ENCODE data around the gene PTTG1IP.

PTTG1IP gene

DNA sequence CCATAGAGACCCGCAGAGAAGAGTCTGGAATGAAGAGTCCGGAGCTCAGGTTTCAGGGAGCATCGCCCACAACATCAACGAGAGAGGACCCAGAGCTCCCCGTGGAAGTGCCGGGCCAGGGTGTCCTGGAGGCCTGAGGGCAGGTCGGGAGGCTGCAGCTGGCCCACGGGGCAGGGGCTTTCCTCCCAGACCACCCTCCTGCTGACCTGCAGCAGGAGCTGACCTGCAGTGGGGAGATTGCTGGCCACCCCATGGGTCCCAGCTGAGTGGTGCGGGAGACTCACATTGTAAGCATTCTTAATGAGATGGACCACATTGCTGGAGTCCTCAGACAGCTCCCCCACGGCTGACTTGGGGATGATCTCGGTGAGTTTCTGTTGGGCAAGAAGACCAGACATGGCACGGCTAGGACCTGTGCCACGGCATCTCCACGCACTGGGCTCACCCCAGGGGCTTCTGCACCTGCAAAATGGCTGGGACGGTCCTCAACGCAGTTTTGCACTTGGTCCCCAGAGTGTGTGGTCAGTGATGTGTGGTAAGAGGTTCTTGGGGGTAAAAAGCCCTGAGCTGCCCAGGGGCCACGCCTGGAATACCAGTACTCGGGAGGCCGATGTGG, 21.3 kb upstream of the PTTG1IP start:
- H3K27ac ChIP-seq, result no peak overlapping the region
- no peak for DNase-seq (ENCODE audit: low read depth, low spot score)
- no peak overlapping the region for H3K9ac ChIP-seq (ENCODE audit: insufficient read length)
- no peaks in the 10 kb centered on the region for H3K9me3 ChIP-seq (ENCODE audit: low read depth, low read length)
- no peak for TF ChIP-seq FOXP2 (optimal IDR thresholded peaks at IDR 0.05; ENCODE audit: control extremely low read depth, extremely low read length, insufficient read depth)
- TF ChIP-seq EZH2 (IDR thresholded peaks at IDR 0.05), result no peak
- no peak for TF ChIP-seq POLR2AphosphoS5 (IDR thresholded peaks at IDR 0.05; ENCODE audit: borderline replicate concordance, low read depth, low read length)
- no peak overlapping the region for H3K4me3 ChIP-seq
- H3K36me3 ChIP-seq (ENCODE audit: insufficient read depth, low read length), result no peaks in the 10 kb centered on the region

DNA sequence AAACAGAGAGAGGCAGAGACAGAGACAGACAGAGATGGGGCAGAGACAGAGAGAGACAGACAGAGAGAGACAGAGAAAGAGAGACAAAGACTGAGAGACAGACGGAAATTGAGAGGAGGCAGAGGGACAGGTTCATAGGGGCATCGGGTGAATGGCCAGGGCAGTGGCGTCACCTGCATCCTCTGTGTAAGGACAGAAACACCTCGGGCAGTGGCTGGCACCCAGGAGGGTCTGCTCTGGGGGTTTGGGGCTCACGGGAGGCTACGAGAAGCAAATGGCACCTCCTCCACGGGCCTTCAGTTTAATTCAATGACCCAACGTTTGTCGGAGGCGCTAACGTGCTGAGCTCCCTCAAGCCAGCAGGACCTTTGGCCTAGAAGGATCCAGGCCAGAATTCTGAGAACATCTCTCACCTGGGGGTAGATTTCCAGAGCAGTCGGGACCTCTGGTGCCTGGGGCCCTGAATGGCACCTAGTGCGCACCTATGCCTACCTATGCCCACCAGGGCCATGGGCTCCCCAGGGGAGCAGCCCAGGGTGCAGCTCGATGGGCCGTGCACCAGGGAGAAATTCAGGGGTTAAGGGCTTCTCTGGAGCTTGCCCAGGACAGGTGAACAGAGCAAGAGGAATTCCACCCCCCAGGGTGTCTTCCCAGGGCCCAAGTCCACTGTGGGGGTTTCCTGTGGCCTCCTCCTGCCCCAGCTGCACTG, 20.6 kb upstream of the PTTG1IP start:
- Histone ChIP-seq H3K9me3 (ENCODE audit: low read depth, low read length) (no peaks in the 10 kb centered on the region), H3K27ac (no peak overlapping the region), H3K9ac (ENCODE audit: insufficient read length) (no peak overlapping the region), H3K4me3 (no peak overlapping the region), H3K36me3 (ENCODE audit: insufficient read depth, low read length) (no peaks in the 10 kb centered on the region)
- TF ChIP-seq EZH2 (IDR thresholded peaks at IDR 0.05), result no peak
- no peak for TF ChIP-seq POLR2AphosphoS5 (IDR thresholded peaks at IDR 0.05; ENCODE audit: borderline replicate concordance, low read depth, low read length)
- no peak for TF ChIP-seq FOXP2 (optimal IDR thresholded peaks at IDR 0.05; ENCODE audit: control extremely low read depth, extremely low read length, insufficient read depth)
- DNase-seq (ENCODE audit: low read depth, low spot score), result no peak

DNA sequence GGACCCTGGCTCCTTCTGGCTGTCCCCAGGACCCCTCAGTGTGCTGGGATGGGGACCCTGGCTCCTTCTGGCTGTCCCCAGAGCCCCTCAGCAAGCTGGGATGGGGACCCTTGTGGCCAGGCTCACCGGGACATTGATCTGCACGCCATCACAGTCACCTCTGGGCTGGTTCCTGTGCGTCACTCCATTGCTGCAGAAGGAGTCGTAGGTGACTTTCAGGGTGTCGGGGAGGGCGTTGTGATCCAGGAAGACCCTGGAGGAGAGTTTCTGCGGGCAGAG, 19.7 kb upstream of the PTTG1IP start:
- Histone ChIP-seq H3K27ac (no peak overlapping the region), H3K9ac (ENCODE audit: insufficient read length) (no peak overlapping the region), H3K36me3 (ENCODE audit: insufficient read depth, low read length) (no peaks in the 10 kb centered on the region), H3K4me3 (no peak overlapping the region), H3K9me3 (ENCODE audit: low read depth, low read length) (no peaks in the 10 kb centered on the region)
- TF ChIP-seq POLR2AphosphoS5 (IDR thresholded peaks at IDR 0.05; ENCODE audit: borderline replicate concordance, low read depth, low read length) (no peak), FOXP2 (optimal IDR thresholded peaks at IDR 0.05; ENCODE audit: control extremely low read depth, extremely low read length, insufficient read depth) (no peak), EZH2 (IDR thresholded peaks at IDR 0.05) (no peak)
- no peak for DNase-seq (ENCODE audit: low read depth, low spot score)

DNA sequence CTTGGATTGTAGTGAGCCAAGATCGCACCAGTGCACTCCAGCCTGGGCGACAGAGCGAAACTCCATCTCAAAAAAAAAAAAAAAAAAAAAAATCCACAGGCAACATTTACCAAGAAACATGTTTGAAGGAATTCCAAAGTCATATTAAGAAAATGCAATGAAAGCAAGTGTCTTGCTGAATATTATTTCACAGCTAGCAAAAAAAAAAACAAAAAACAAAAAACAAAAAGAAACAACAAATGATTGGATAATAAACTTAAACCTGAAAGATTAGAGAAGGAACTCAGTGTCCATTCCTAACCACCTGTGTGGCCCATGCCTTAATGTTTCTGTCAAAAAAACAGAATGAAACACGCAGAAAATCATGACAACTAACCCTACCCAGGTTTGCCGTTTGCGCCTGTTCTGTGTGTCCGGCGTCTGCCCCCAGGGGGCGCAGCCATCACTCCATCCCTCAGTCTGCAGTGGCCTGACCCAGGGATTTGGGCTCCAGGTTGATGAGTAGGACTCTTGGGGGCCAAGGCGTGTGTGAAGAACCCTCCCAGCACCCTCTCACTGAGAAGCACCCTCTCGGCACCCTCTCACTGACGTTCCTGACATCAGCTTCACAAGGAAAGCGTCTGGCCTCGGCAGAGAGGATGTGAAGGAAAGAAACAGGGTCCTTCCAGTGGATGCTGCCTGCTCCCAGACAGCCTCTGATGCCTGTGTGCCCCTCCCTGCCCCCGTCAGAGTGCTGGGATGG, 19.2 kb upstream of the PTTG1IP start:
- DNase-seq (ENCODE audit: low read depth, low spot score), result no peak
- H3K9me3 ChIP-seq (ENCODE audit: low read depth, low read length), result no peaks in the 10 kb centered on the region
- no peak overlapping the region for H3K4me3 ChIP-seq
- TF ChIP-seq FOXP2 (optimal IDR thresholded peaks at IDR 0.05; ENCODE audit: control extremely low read depth, extremely low read length, insufficient read depth) (no peak), EZH2 (IDR thresholded peaks at IDR 0.05) (no peak), POLR2AphosphoS5 (IDR thresholded peaks at IDR 0.05; ENCODE audit: borderline replicate concordance, low read depth, low read length) (no peak)
- H3K9ac ChIP-seq (ENCODE audit: insufficient read length), result no peak overlapping the region
- no peak overlapping the region for H3K27ac ChIP-seq
- no peaks in the 10 kb centered on the region for H3K36me3 ChIP-seq (ENCODE audit: insufficient read depth, low read length)

DNA sequence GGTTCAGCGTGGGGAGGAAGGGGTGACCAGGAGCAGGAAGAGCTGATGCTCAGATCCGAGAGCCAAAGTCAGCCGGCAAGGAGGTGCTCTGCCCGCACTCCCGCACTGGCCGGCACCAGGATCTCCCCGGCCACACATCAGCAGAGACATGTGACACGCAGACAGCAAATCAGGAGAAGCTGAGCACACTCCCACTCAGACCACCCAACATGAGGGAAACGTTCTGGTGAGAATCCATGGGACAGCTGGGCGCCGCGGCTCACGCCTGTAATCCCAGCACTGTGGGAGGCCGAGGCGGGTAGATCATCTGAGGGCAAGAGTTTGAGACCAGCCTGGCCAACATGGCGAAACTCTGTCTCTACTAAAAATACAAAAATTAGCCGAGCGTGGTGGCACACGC, 18.6 kb upstream of the PTTG1IP start:
- Histone ChIP-seq H3K4me3 (no peak overlapping the region), H3K36me3 (ENCODE audit: insufficient read depth, low read length) (no peaks in the 10 kb centered on the region), H3K9me3 (ENCODE audit: low read depth, low read length) (no peaks in the 10 kb centered on the region), H3K27ac (no peak overlapping the region), H3K9ac (ENCODE audit: insufficient read length) (no peak overlapping the region)
- DNase-seq (ENCODE audit: low read depth, low spot score), result no peak
- TF ChIP-seq POLR2AphosphoS5 (IDR thresholded peaks at IDR 0.05; ENCODE audit: borderline replicate concordance, low read depth, low read length), result no peak
- TF ChIP-seq EZH2 (IDR thresholded peaks at IDR 0.05), result no peak
- no peak for TF ChIP-seq FOXP2 (optimal IDR thresholded peaks at IDR 0.05; ENCODE audit: control extremely low read depth, extremely low read length, insufficient read depth)

DNA sequence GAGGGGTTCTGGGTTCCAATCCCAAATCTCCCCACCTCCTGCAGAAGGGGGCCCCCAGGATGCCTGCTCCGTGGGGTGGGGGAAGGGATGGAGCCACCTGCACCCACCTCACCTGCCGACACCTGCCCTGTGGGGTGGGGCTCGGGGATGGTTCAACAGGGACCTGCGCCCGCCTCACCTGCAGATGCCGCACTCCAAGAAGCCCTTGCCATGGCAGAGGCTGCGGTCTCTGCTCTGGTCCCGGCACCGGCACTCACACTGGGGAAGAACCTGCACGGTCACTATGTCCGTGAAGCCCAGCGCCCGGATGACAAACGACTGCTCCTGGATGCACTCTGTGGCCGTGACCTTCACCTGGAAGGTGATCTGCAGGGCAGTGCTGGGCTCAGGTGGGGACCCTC, 18.1 kb upstream of the PTTG1IP start:
- no peaks in the 10 kb centered on the region for H3K36me3 ChIP-seq (ENCODE audit: insufficient read depth, low read length)
- H3K27ac ChIP-seq, result no peak overlapping the region
- TF ChIP-seq POLR2AphosphoS5 (IDR thresholded peaks at IDR 0.05; ENCODE audit: borderline replicate concordance, low read depth, low read length), result no peak
- TF ChIP-seq EZH2 (IDR thresholded peaks at IDR 0.05), result no peak
- TF ChIP-seq FOXP2 (optimal IDR thresholded peaks at IDR 0.05; ENCODE audit: control extremely low read depth, extremely low read length, insufficient read depth), result no peak
- DNase-seq (ENCODE audit: low read depth, low spot score), result no peak
- no peak overlapping the region for H3K9ac ChIP-seq (ENCODE audit: insufficient read length)
- no peaks in the 10 kb centered on the region for H3K9me3 ChIP-seq (ENCODE audit: low read depth, low read length)
- no peak overlapping the region for H3K4me3 ChIP-seq

DNA sequence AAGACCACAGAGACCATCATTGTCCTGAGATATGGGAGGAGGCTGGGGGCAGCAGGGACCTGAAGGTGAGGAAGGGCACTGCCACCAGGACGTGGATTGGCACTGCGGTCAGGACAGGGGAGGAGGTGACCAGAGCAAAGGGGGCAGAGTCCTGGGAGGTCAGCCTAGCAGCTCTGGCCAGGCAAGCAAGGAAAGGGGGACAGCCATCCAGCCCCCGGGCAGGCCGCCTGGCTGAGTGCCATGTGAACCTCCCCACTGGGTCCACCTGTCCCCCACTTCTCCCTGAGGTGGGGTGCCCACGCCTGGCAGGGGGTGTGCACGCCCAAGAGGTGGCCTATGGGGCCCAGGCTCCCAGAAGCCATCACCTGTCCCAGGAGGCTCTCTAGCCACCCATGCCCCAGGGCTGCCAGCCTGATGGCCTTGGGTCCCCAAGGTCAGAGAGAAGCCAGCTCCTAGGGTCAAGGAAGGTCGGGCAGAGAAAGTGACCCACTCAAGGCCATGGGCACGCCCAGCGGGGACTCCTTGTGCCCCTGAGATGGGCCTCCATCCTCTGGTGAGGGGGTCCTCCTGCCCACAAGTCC, 17.6 kb upstream of the PTTG1IP start:
- H3K4me3 ChIP-seq, result no peak overlapping the region
- no peak for TF ChIP-seq EZH2 (IDR thresholded peaks at IDR 0.05)

DNA sequence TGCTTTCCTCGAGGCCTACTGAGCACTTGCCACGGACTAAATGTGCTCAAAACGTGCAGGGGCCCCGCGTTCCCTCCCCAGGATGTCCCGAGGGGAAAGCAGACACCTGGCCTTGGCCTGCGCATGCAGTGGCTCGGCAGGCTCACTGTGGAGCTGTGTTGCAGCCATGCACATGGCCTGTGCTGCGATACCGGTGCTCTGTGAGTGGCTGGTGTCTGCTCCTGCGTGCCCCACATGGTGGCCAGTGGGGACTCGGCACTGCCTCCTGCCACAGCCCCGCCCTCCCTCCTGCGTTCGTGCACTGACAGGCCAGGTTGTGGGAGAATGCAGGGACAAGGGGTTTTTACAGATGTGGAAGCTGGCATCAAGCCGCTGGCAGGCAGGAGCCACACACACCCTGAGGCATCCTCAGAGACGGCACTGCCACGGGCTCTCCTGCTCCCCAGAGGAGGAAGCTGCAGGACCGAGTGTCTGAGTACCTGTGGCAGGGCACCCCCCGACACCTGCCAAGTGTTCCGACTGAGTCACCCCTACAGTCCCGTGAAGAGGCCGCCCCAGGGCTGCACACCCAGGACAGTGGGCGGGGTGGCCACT, 16.9 kb upstream of the PTTG1IP start:
- Histone ChIP-seq H3K27ac (no peak overlapping the region), H3K9ac (ENCODE audit: insufficient read length) (no peak overlapping the region), H3K36me3 (ENCODE audit: insufficient read depth, low read length) (no peaks in the 10 kb centered on the region), H3K9me3 (ENCODE audit: low read depth, low read length) (no peaks in the 10 kb centered on the region), H3K4me3 (no peak overlapping the region)
- no peak for DNase-seq (ENCODE audit: low read depth, low spot score)
- no peak for TF ChIP-seq EZH2 (IDR thresholded peaks at IDR 0.05)

More for the DNA sequence above, 17.6 kb upstream of the PTTG1IP start:
- Histone ChIP-seq H3K9ac (ENCODE audit: insufficient read length) (no peak overlapping the region), H3K27ac (no peak overlapping the region), H3K36me3 (ENCODE audit: insufficient read depth, low read length) (no peaks in the 10 kb centered on the region), H3K9me3 (ENCODE audit: low read depth, low read length) (no peaks in the 10 kb centered on the region)
- no peak for DNase-seq (ENCODE audit: low read depth, low spot score)
